Subcutaneous abdominal adipose tissue (tissue), 5 donors: ENCODE data around the gene IGSF9B.

Experiments
- H3K27ac ChIP-seq: one replicate; pipeline ENCODE4 v1.7.0; 2013; ENCODE audit warnings: low read depth, mild to moderate bottlenecking, inconsistent platforms, low read length, moderate library complexity
- H3K27me3 ChIP-seq, 5 donors: one replicate each; pipeline ENCODE4 v1.7.0; 2013; ENCODE audit warnings: low read length in 5 of 5, inconsistent platforms in 1 of 5; ENCODE audit not compliant: control insufficient read depth in 5 of 5, insufficient read depth in 4 of 5
- H3K36me3 ChIP-seq, 5 donors: one replicate each; pipeline ENCODE4 v1.7.0; 2013; ENCODE audit warnings: low read length in 5 of 5; ENCODE audit not compliant: control insufficient read depth in 5 of 5, insufficient read depth in 5 of 5
- H3K4me1 ChIP-seq, 5 donors: one replicate each; pipeline ENCODE4 v1.7.0; 2013; ENCODE audit warnings: low read length in 5 of 5, mild to moderate bottlenecking in 3 of 5, moderate library complexity in 1 of 5; ENCODE audit not compliant: control insufficient read depth in 5 of 5, insufficient read depth in 5 of 5
- H3K4me3 ChIP-seq, 5 donors: one replicate each; pipeline ENCODE4 v1.7.0; 2013; ENCODE audit warnings: low read length in 5 of 5, low read depth in 1 of 5
- H3K9ac ChIP-seq, 5 donors: one replicate each; pipeline ENCODE4 v1.7.0; 2013; ENCODE audit warnings: low read length in 5 of 5, mild to moderate bottlenecking in 4 of 5, moderate library complexity in 3 of 5
- H3K9me3 ChIP-seq, 5 donors: one replicate each; pipeline ENCODE4 v1.7.0; 2013; ENCODE audit warnings: low read length in 5 of 5; ENCODE audit not compliant: control insufficient read depth in 5 of 5
- donor health status: healthy.
- donor health status: healthy.
- donor health status: healthy.
- donor health status: healthy.
- donor health status: healthy.

IGSF9B gene

GRCh38 chr11:133887692-133888332 is 69.0 kb downstream of the IGSF9B start:
- no peaks in the 10 kb centered on the region for H3K36me3 ChIP-seq
- no peak overlapping the region for H3K4me3 ChIP-seq
- no peak overlapping the region for H3K9ac ChIP-seq
- peaks cover 0 to 3% (median 0%) of the 10 kb centered on the region in 5 donors for H3K9me3 ChIP-seq
- no peaks in the 10 kb centered on the region for H3K4me1 ChIP-seq
- peaks cover 2 to 12% (median 3%) of the 10 kb centered on the region in 5 donors for H3K27me3 ChIP-seq
- H3K27ac ChIP-seq: no peak overlapping the region

- no peak overlapping the region for H3K9ac ChIP-seq
These were observed 70.7 kb downstream of the IGSF9B start for GRCh38 chr11:133886029-133886428.

GRCh38 chr11:133872160-133872559 is 84.6 kb downstream of the IGSF9B start:
- Histone ChIP-seq H3K36me3 (no peaks in the 10 kb centered on the region), H3K9ac (no peak overlapping the region), H3K27ac (no peak overlapping the region), H3K4me1 (no peaks in the 10 kb centered on the region), H3K27me3 (no peaks in the 10 kb centered on the region), H3K9me3 (peaks cover 0 to 12% (median 4%) of the 10 kb centered on the region in 5 donors), H3K4me3 (no peak overlapping the region)

More at GRCh38 chr11:133886029-133886428, 70.7 kb downstream of the IGSF9B start:
- no peak overlapping the region for H3K27ac ChIP-seq
- H3K27me3 ChIP-seq: peaks cover 2 to 8% (median 3%) of the 10 kb centered on the region in 5 donors
- H3K4me3 ChIP-seq: no peak overlapping the region
- peaks cover 0 to 3% (median 0%) of the 10 kb centered on the region in 5 donors for H3K9me3 ChIP-seq
- no peaks in the 10 kb centered on the region for H3K4me1 ChIP-seq
- no peaks in the 10 kb centered on the region for H3K36me3 ChIP-seq

GRCh38 chr11:133867456-133867855 is 89.3 kb downstream of the IGSF9B start:
- H3K27ac ChIP-seq: no peak overlapping the region
- H3K36me3 ChIP-seq: no peaks in the 10 kb centered on the region
- H3K9me3 ChIP-seq: no peaks in the 10 kb centered on the region
- no peak overlapping the region for H3K9ac ChIP-seq
- no peak overlapping the region for H3K4me3 ChIP-seq
- H3K27me3 ChIP-seq: peaks cover 0 to 3% (median 0%) of the 10 kb centered on the region in 5 donors
- H3K4me1 ChIP-seq: no peaks in the 10 kb centered on the region

- H3K4me3 ChIP-seq: no peak overlapping the region
These were observed 91.3 kb downstream of the IGSF9B start for GRCh38 chr11:133865466-133865865.

GRCh38 chr11:133864756-133865155 is 92.0 kb downstream of the IGSF9B start:
- H3K27me3 ChIP-seq: peaks cover 0 to 4% (median 0%) of the 10 kb centered on the region in 5 donors
- no peak overlapping the region for H3K9ac ChIP-seq
- H3K27ac ChIP-seq: no peak overlapping the region
- H3K9me3 ChIP-seq: no peaks in the 10 kb centered on the region
- no peaks in the 10 kb centered on the region for H3K4me1 ChIP-seq
- H3K4me3 ChIP-seq: no peak overlapping the region
- no peaks in the 10 kb centered on the region for H3K36me3 ChIP-seq

More at GRCh38 chr11:133865466-133865865, 91.3 kb downstream of the IGSF9B start:
- Histone ChIP-seq H3K4me1 (no peaks in the 10 kb centered on the region), H3K27me3 (peaks cover 0 to 4% (median 0%) of the 10 kb centered on the region in 5 donors), H3K36me3 (no peaks in the 10 kb centered on the region), H3K27ac (no peak overlapping the region), H3K9ac (no peak overlapping the region), H3K9me3 (no peaks in the 10 kb centered on the region)

GRCh38 chr11:133860151-133860550 is 96.6 kb downstream of the IGSF9B start:
- H3K36me3 ChIP-seq: no peaks in the 10 kb centered on the region
- H3K27me3 ChIP-seq: peaks cover 0 to 4% (median 0%) of the 10 kb centered on the region in 5 donors
- no peak overlapping the region for H3K27ac ChIP-seq
- H3K9ac ChIP-seq: no peak overlapping the region
- H3K4me1 ChIP-seq: no peaks in the 10 kb centered on the region
- H3K4me3 ChIP-seq: no peak overlapping the region
- no peaks in the 10 kb centered on the region for H3K9me3 ChIP-seq
